ENCODE data around the gene POR. TPM values are rescaled to one million over a fixed set of nuclear protein-coding genes. Genes with fewer than 3 reads are reported as not detected.
"Not testable (repeated sequence)": the region's sequence is repeated elsewhere in the genome, so short reads cannot be mapped to it uniquely, and the experiment has no call there.

The POR gene
- polyA plus RNA-seq, 1 donor from 2014 or later: 61.2 TPM

GRCh38 chr7:76011442-76011861 lies 96.5 kb downstream of the POR start:
- H3K36me3 ChIP-seq (ENCODE audit: insufficient read depth, low read length): no peaks in the 10 kb centered on the region
- H4K20me1 ChIP-seq (ENCODE audit: insufficient read depth): no peaks in the 10 kb centered on the region
- no peaks in the 10 kb centered on the region for H3K27me3 ChIP-seq (ENCODE audit: insufficient read depth, low read depth, low read length)
- no peak overlapping the region for H3K4me3 ChIP-seq (ENCODE audit: low read length)
- H2AFZ ChIP-seq (ENCODE audit: low read depth, low read length): no peak overlapping the region
- no peak overlapping the region for H3K27ac ChIP-seq (ENCODE audit: low read length)
- no peaks in the 10 kb centered on the region for H3K79me2 ChIP-seq (replicated peaks; ENCODE audit: insufficient read depth, low read length)
- no peaks in the 10 kb centered on the region for H3K9me3 ChIP-seq (ENCODE audit: low read length)
- H3K9ac ChIP-seq (ENCODE audit: low read length): no peak overlapping the region
- H3F3A ChIP-seq (ENCODE audit: insufficient read depth, low read length, poor library complexity, severe bottlenecking): no peaks in the 10 kb centered on the region
- H3K9me2 ChIP-seq (ENCODE audit: insufficient read depth, low read length): no peaks in the 10 kb centered on the region
- H3K4me2 ChIP-seq (ENCODE audit: low read length): no peak overlapping the region
- TF ChIP-seq EZH2 (IDR thresholded peaks at IDR 0.05; ENCODE audit: borderline replicate concordance, insufficient read depth, low read length, poor library complexity, severe bottlenecking): no peak
- TF ChIP-seq CTCF (IDR thresholded peaks at IDR 0.05; ENCODE audit: poor library complexity, severe bottlenecking): no peak
- no peak for TF ChIP-seq RAD21 (conservative IDR thresholded peaks at IDR 0.05)

- no peaks in the 10 kb centered on the region for H3F3A ChIP-seq (ENCODE audit: insufficient read depth, low read length, poor library complexity, severe bottlenecking)
- no peak overlapping the region for H2AFZ ChIP-seq (ENCODE audit: low read depth, low read length)
- TF ChIP-seq RAD21 (conservative IDR thresholded peaks at IDR 0.05): no peak
- no peak for TF ChIP-seq EP300 (conservative IDR thresholded peaks at IDR 0.05; ENCODE audit: poor library complexity, severe bottlenecking)
- TF ChIP-seq TAF1 (IDR thresholded peaks at IDR 0.05; ENCODE audit: low read depth): no peak
- TF ChIP-seq POLR2AphosphoS5 (IDR thresholded peaks at IDR 0.05): no peak
- TF ChIP-seq REST (IDR thresholded peaks at IDR 0.05; ENCODE audit: borderline replicate concordance): no peak
- no peak for TF ChIP-seq CTCF (IDR thresholded peaks at IDR 0.05; ENCODE audit: poor library complexity, severe bottlenecking)
- no peak for TF ChIP-seq SMC3 (conservative IDR thresholded peaks at IDR 0.05; ENCODE audit: poor library complexity)
- no peak for TF ChIP-seq EZH2 (IDR thresholded peaks at IDR 0.05; ENCODE audit: borderline replicate concordance, insufficient read depth, low read length, poor library complexity, severe bottlenecking)
- no peak for TF ChIP-seq MXI1 (conservative IDR thresholded peaks at IDR 0.05; ENCODE audit: poor library complexity, severe bottlenecking)
- no peak overlapping the region for H3K27ac ChIP-seq (ENCODE audit: low read length)
- H3K9me3 ChIP-seq (ENCODE audit: low read length): no peaks in the 10 kb centered on the region
- no peaks in the 10 kb centered on the region for H3K9me2 ChIP-seq (ENCODE audit: insufficient read depth, low read length)
- H3K27me3 ChIP-seq (ENCODE audit: insufficient read depth, low read depth, low read length): no peaks in the 10 kb centered on the region
- no peak overlapping the region for H3K4me2 ChIP-seq (ENCODE audit: low read length)
- no peak overlapping the region for H3K4me3 ChIP-seq (ENCODE audit: low read length)
- H3K36me3 ChIP-seq (ENCODE audit: insufficient read depth, low read length): no peaks in the 10 kb centered on the region
- no peak overlapping the region for H3K9ac ChIP-seq (ENCODE audit: low read length)
- no peaks in the 10 kb centered on the region for H4K20me1 ChIP-seq (ENCODE audit: insufficient read depth)
- H3K79me2 ChIP-seq (replicated peaks; ENCODE audit: insufficient read depth, low read length): no peaks in the 10 kb centered on the region
Measured at GRCh38 chr7:76016191-76016947, 101.4 kb downstream of the POR start.

GRCh38 chr7:76018520-76018919 lies 103.6 kb downstream of the POR start:
- H2AFZ ChIP-seq (ENCODE audit: low read depth, low read length): not testable (repeated sequence)

More at GRCh38 chr7:76018520-76018919, 103.6 kb downstream of the POR start:
- not testable (repeated sequence) for H3K27me3 ChIP-seq (ENCODE audit: insufficient read depth, low read depth, low read length); H4K20me1 ChIP-seq (ENCODE audit: insufficient read depth); H3K9me2 ChIP-seq (ENCODE audit: insufficient read depth, low read length); H3K27ac ChIP-seq (ENCODE audit: low read length); H3K9me3 ChIP-seq (ENCODE audit: low read length); H3K79me2 ChIP-seq (replicated peaks; ENCODE audit: insufficient read depth, low read length); H3F3A ChIP-seq (ENCODE audit: insufficient read depth, low read length, poor library complexity, severe bottlenecking); H3K9ac ChIP-seq (ENCODE audit: low read length); H3K4me3 ChIP-seq (ENCODE audit: low read length); H3K36me3 ChIP-seq (ENCODE audit: insufficient read depth, low read length); H3K4me2 ChIP-seq (ENCODE audit: low read length)

All from neural cell (in vitro differentiated cells).